IMR-90 (cell line): ENCODE measurements around the gene C9orf43. TPM values are rescaled to one million over a fixed set of nuclear protein-coding genes. Genes with fewer than 3 reads are reported as not detected.
"Not testable (repeated sequence)": the region's sequence is repeated elsewhere in the genome, so short reads cannot be mapped to it uniquely, and the experiment has no call there.

Experiments
- ATAC-seq: fragments of 200-7000 bp; cut with Tn5 transposase; 2 replicates; pipeline ENCODE4 v1.9.1; 2020; ENCODE audit warnings: low read depth, mild to moderate bottlenecking, moderate library complexity
- BruUV-seq: library from RNA; stranded (reverse); fragments of 400-500 nt; replicated peaks from 2 replicates; lab custom pipeline; 2021; lab: Mats Ljungman, UMichigan
- CTCF ChIA-PET: fragments of 300-600 bp; formaldehyde crosslinking; extraction: SDS; loops from one replicate; lab custom pipeline; 2021; ENCODE audit warnings: antibody characterized with exemption; lab: Yijun Ruan, JAX
- POLR2A ChIA-PET: fragments of 300-600 bp; sonication (Branson Sonifier 250); formaldehyde crosslinking; loops from one replicate; lab custom pipeline; 2022; ENCODE audit warnings: antibody characterized with exemption; ENCODE audit not compliant: unreplicated experiment; lab: Charles Lee
- DNase-seq: peaks from one replicate; pipeline ENCODE4 v3.0.0; 2013
- H2AFZ ChIP-seq: replicated peaks from 2 replicates; pipeline ENCODE3; 2013; ENCODE audit warnings: low read length, mild to moderate bottlenecking; ENCODE audit not compliant: poor library complexity
- H2AK5ac ChIP-seq: 2 replicates; pipeline ENCODE4 v1.6.1; 2013; ENCODE audit warnings: low read depth, low read length, inconsistent platforms
- H2AK9ac ChIP-seq: replicated peaks from 2 replicates; pipeline ENCODE3; 2013; ENCODE audit warnings: mild to moderate bottlenecking, low read depth, low read length, moderate library complexity; ENCODE audit not compliant: poor library complexity
- H2BK120ac ChIP-seq: 2 replicates; pipeline ENCODE4 v1.6.1; 2013; ENCODE audit warnings: low read depth, low read length, inconsistent platforms
- H2BK15ac ChIP-seq: 3 replicates; pipeline ENCODE4 v1.6.1; 2013; ENCODE audit warnings: low read depth, low read length, inconsistent platforms
- H2BK20ac ChIP-seq: 2 replicates; pipeline ENCODE4 v1.6.1; 2013; ENCODE audit warnings: low read depth, mild to moderate bottlenecking, inconsistent platforms, low read length, moderate library complexity
- H2BK5ac ChIP-seq: 2 replicates; pipeline ENCODE4 v1.6.1; 2013; ENCODE audit warnings: mild to moderate bottlenecking, low read depth, low read length, inconsistent platforms; ENCODE audit not compliant: poor library complexity, severe bottlenecking
- H3K14ac ChIP-seq: replicated peaks from 2 replicates; pipeline ENCODE4 v1.6.1; 2013; ENCODE audit warnings: low read depth, low read length, inconsistent platforms
- H3K18ac ChIP-seq: 2 replicates; pipeline ENCODE4 v1.6.1; 2013; ENCODE audit warnings: low read depth, low read length, control low read depth
- H3K23ac ChIP-seq: 2 replicates; pipeline ENCODE4 v1.6.1; 2013; ENCODE audit warnings: low read depth, low read length, inconsistent platforms
- H3K27ac ChIP-seq: 2 replicates; pipeline ENCODE4 v1.5.1; 2013; ENCODE audit warnings: mild to moderate bottlenecking, control low read depth, low read length; ENCODE audit not compliant: insufficient read depth
- H3K27me3 ChIP-seq: 2 replicates; pipeline ENCODE4 v1.6.1; 2013; ENCODE audit warnings: low read length; ENCODE audit not compliant: control insufficient read depth, insufficient read depth
- H3K36me3 ChIP-seq: 2 replicates; pipeline ENCODE4 v1.6.1; 2013; ENCODE audit warnings: low read length, mixed read lengths; ENCODE audit not compliant: control insufficient read depth, insufficient read depth
- H3K4ac ChIP-seq: 2 replicates; pipeline ENCODE4 v1.6.1; 2013; ENCODE audit warnings: low read depth, low read length, inconsistent platforms
- H3K4me1 ChIP-seq: 2 replicates; pipeline ENCODE4 v1.6.1; 2013; ENCODE audit warnings: low read length, mixed read lengths; ENCODE audit not compliant: control insufficient read depth, insufficient read depth
- H3K4me2 ChIP-seq: 2 replicates; pipeline ENCODE4 v1.6.1; 2013; ENCODE audit warnings: low read depth, mild to moderate bottlenecking, control low read depth, low read length, moderate library complexity
- H3K4me3 ChIP-seq: 2 replicates; pipeline ENCODE4 v1.5.1; 2013; ENCODE audit warnings: low read depth, mild to moderate bottlenecking, control low read depth, low read length, moderate library complexity; ENCODE audit not compliant: insufficient read depth
- H3K56ac ChIP-seq: 2 replicates; pipeline ENCODE4 v1.6.1; 2013; ENCODE audit warnings: low read length, inconsistent platforms; ENCODE audit not compliant: insufficient read depth; ENCODE audit errors: extremely low read depth
- H3K79me1 ChIP-seq, 2 experiments: 2 replicates each; pipeline ENCODE4 v1.6.1; 2013; ENCODE audit warnings: low read length in 2 of 2, inconsistent platforms in 1 of 2, low read depth in 1 of 2
- H3K9ac ChIP-seq: 2 replicates; pipeline ENCODE4 v1.6.1; 2013; ENCODE audit warnings: low read depth, low read length, control low read depth
- H3K9me1 ChIP-seq: 2 replicates; pipeline ENCODE4 v1.6.1; 2013; ENCODE audit warnings: low read length, inconsistent platforms; ENCODE audit not compliant: insufficient read depth
- H3K9me3 ChIP-seq: 2 replicates; pipeline ENCODE4 v1.6.1; 2013; ENCODE audit warnings: low read length; ENCODE audit not compliant: control insufficient read depth, insufficient read depth
- H4K20me1 ChIP-seq: 2 replicates; pipeline ENCODE4 v1.6.1; 2013; ENCODE audit warnings: low read length, inconsistent platforms; ENCODE audit not compliant: insufficient read depth
- H4K5ac ChIP-seq: 2 replicates; pipeline ENCODE4 v1.6.1; 2013; ENCODE audit warnings: mild to moderate bottlenecking, low read depth, low read length, control low read depth
- H4K8ac ChIP-seq, 2 experiments: 2 replicates each; pipeline ENCODE4 v1.6.1; 2013; ENCODE audit warnings: low read depth in 2 of 2, low read length in 2 of 2, control low read depth in 1 of 2, inconsistent platforms in 1 of 2
- H4K91ac ChIP-seq: 2 replicates; pipeline ENCODE4 v1.6.1; 2013; ENCODE audit warnings: low read depth, low read length, inconsistent platforms; ENCODE audit not compliant: insufficient read depth
- BHLHE40 ChIP-seq: fragments of 150-350 bp; IDR thresholded peaks from 2 replicates; pipeline ENCODE4 v1.6.1; 2016; ENCODE audit warnings: mild to moderate bottlenecking, low read depth, low read length
- CHD1 ChIP-seq: IDR thresholded peaks from 2 replicates; pipeline ENCODE4 v1.6.1; 2012; ENCODE audit warnings: low read depth, low read length, improper control_type of control experiment
- ELK1 ChIP-seq: fragments of 150-350 bp; IDR thresholded peaks from 2 replicates; pipeline ENCODE4 v1.6.1; 2016; ENCODE audit warnings: low read depth, mild to moderate bottlenecking, low read length, moderate library complexity, borderline replicate concordance
- MAFK ChIP-seq: IDR thresholded peaks from 2 replicates; pipeline ENCODE4 v1.6.1; 2012; ENCODE audit warnings: low read depth, low read length, improper control_type of control experiment
- WGBS, 2 experiments: methylation state at CpG; one replicate each; pipeline versions ENCODE4 v1.1.5 to v1.1.7; 2013; ENCODE audit warnings: missing lambda C conversion rate in 2 of 2; ENCODE audit not compliant: insufficient read length in 1 of 2; ENCODE audit errors: extremely low coverage in 2 of 2; 5-methylcytosine and 5-hydroxymethylcytosine counted together
- dilution Hi-C: fragments of 300-500 bp; cut with HindIII; formaldehyde crosslinking; loops from one replicate; pipeline ENCODE4 v1.14.3; 2018; ENCODE audit warnings: low sequenced_read_pairs; ENCODE audit not compliant: unreplicated experiment
- in situ Hi-C: fragments of 300-500 bp; cut with MboI; formaldehyde crosslinking; loops from 3 replicates; pipeline ENCODE4 v1.14.3; 2019; ENCODE audit warnings: low sequenced_read_pairs, inconsistent platforms, mixed read lengths
- intact Hi-C: fragments of 100-400 bp; cut with micrococcal nuclease; formaldehyde crosslinking; loops from 2 replicates; pipeline ENCODE4 v1.10.0; 2022
- polyA plus RNA-seq, 3 experiments: library from polyadenylated mRNA; depleted of rRNA; stranded (reverse); fragments of >200 nt; gene quantifications; 2 replicates each; pipeline ENCODE4 v1.2.3, GENCODE V29; 2012; ENCODE audit warnings: low replicate concordance in 1 of 3
- total RNA-seq: library from RNA; depleted of rRNA; stranded (reverse); fragments of >200 nt; gene quantifications from 2 replicates; pipeline ENCODE4 v1.2.3, GENCODE V29; 2012

The C9orf43 gene
- total and polyA plus RNA-seq, 2 of the 4 experiments (the other 2 are of a cell fraction): 0.36 to 0.46 TPM

GRCh38 chr9:113380869-113381378 is 29.6 kb upstream of the C9orf43 start:
- in situ Hi-C loops (no loop called here), intact Hi-C loops (no loop called here), dilution Hi-C loops (no loop called here)
- no peak overlapping the region for H2AK9ac ChIP-seq
- H3K23ac ChIP-seq: no peak overlapping the region
- no peak overlapping the region for H2BK20ac ChIP-seq
- H3K56ac ChIP-seq: no peak overlapping the region
- no peak overlapping the region for H3K4ac ChIP-seq
- TF ChIP-seq ELK1 (no peak), CHD1 (no peak), MAFK (peak; percentile 77), BHLHE40 (no peak)
- no peak overlapping the region for H2BK5ac ChIP-seq
- no peak overlapping the region for H2AK5ac ChIP-seq
- no peak overlapping the region for H3K27ac ChIP-seq
- no peak overlapping the region for H4K91ac ChIP-seq
- no peak overlapping the region for H3K18ac ChIP-seq
- H4K8ac ChIP-seq: no peak overlapping the region
- no peak overlapping the region for H3K4me3 ChIP-seq
- H3K14ac ChIP-seq: no peak overlapping the region
- no peak overlapping the region for H3K9ac ChIP-seq
- no peak overlapping the region for H4K5ac ChIP-seq
- DNase-seq (no peak), ATAC-seq (no peak)
- H2AFZ ChIP-seq: peak overlapping the region; percentile 58
- H4K20me1 ChIP-seq: no peaks in the 10 kb centered on the region
- H3K9me3 ChIP-seq: no peaks in the 10 kb centered on the region
- H3K4me2 ChIP-seq: no peak overlapping the region
- CTCF ChIA-PET: no interaction called here
- H2BK15ac ChIP-seq: no peak overlapping the region
- H3K9me1 ChIP-seq: no peaks in the 10 kb centered on the region
- no peaks in the 10 kb centered on the region for H3K36me3 ChIP-seq
- no peaks in the 10 kb centered on the region; the same call in 1 of the 2 replicates for H3K27me3 ChIP-seq
- POLR2A ChIA-PET: no interaction called here
- no CpG with 5 or more reads among the region's 1 CpG for WGBS, 2 experiments
- no TSS peak for BruUV-seq
- H3K79me1 ChIP-seq: no peaks in the 10 kb centered on the region
- H3K4me1 ChIP-seq: peaks cover 2% of the 10 kb centered on the region; the same call in 1 of the 2 replicates
- no peak overlapping the region for H2BK120ac ChIP-seq

GRCh38 chr9:113381441-113381840 is 29.1 kb upstream of the C9orf43 start:
- H3K14ac ChIP-seq, H3K9ac ChIP-seq, H3K4me2 ChIP-seq, H3K79me1 ChIP-seq, H2AK9ac ChIP-seq, H3K9me1 ChIP-seq, POLR2A ChIA-PET, H3K23ac ChIP-seq, H2BK120ac ChIP-seq, H3K4me3 ChIP-seq, H3K4ac ChIP-seq, H3K4me1 ChIP-seq, H4K8ac ChIP-seq, H2AFZ ChIP-seq, H3K27ac ChIP-seq, H4K5ac ChIP-seq, H3K36me3 ChIP-seq, dilution Hi-C loops, H2BK15ac ChIP-seq, H3K18ac ChIP-seq, H2AK5ac ChIP-seq, BruUV-seq, H4K20me1 ChIP-seq, H2BK5ac ChIP-seq, ATAC-seq, intact Hi-C loops, in situ Hi-C loops, DNase-seq, H3K9me3 ChIP-seq, H3K56ac ChIP-seq, H3K27me3 ChIP-seq, CTCF ChIA-PET, H4K91ac ChIP-seq, H2BK20ac ChIP-seq: not testable (repeated sequence)
- WGBS, 2 experiments: no CpG with 5 or more reads among the region's 7 CpGs
